Dermis blood vessel endothelial cell (primary cell): ENCODE measurements around the gene TTYH3. TPM values are rescaled to one million over a fixed set of nuclear protein-coding genes. Genes with fewer than 3 reads are reported as not detected.

Experiments
- DNase-seq: peaks from one replicate; pipeline ENCODE4 v3.0.0; 2010
- total RNA-seq: library from RNA; depleted of rRNA; stranded (reverse); fragments of >200 nt; gene quantifications from 2 replicates; pipeline ENCODE4 v1.2.3, GENCODE V29; 2014

TTYH3 gene
- total RNA-seq, 1 donor from 2014 or later = 72.8 TPM

- no peak for DNase-seq
These were observed 78.5 kb downstream of the TTYH3 start for GRCh38 chr7:2710286-2710655.

GRCh38 chr7:2710901-2711551, 79.2 kb downstream of the TTYH3 start:
- no peak for DNase-seq

GRCh38 chr7:2711895-2712675, 80.3 kb downstream of the TTYH3 start:
- DNase-seq = no peak

GRCh38 chr7:2713370-2713769, 81.6 kb downstream of the TTYH3 start:
- DNase-seq = peak; percentile 57

DNA sequence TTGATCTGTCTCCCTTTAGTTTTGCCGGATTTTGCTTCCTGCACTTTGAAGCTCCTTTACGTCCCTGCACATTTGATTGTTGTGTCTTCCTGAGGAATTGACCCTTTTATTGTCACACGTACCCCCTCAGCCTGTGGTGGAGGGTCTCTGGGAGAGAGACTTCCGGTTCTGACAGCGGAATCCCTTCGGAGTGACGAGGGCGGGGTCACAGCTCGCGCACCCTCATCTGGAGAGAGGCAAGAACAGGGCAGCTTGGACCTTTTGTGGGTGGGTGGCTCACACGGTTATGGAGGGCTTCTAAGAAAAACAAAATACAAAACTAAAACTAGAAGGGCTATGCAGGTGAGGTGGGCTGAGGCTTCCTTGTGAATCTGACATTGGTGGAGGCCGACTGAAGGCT, 82.2 kb downstream of the TTYH3 start:
- peak; percentile 16 for DNase-seq

Other genes with a start within 250 kb of the TTYH3 start
- 6.8 and 21.5 TPM in 2 replicates for gene CHST12, start 228.4 kb upstream of the TTYH3 start, total RNA-seq
- not detected in 2 replicates for gene GRIFIN, start 155.6 kb upstream of the TTYH3 start, total RNA-seq
- 26.4 and 36.4 TPM in 2 replicates for gene LFNG, start 112.2 kb upstream of the TTYH3 start, total RNA-seq
- gene BRAT1, start 76.5 kb upstream of the TTYH3 start, total RNA-seq = 31.7 and 38.0 TPM in 2 replicates
- gene IQCE, start 73.0 kb upstream of the TTYH3 start, total RNA-seq = 6.0 and 10.4 TPM in 2 replicates
- under 0.01 TPM in 2 replicates for gene AMZ1, start 56.2 kb downstream of the TTYH3 start, total RNA-seq
- 17.4 and 78.6 TPM in 2 replicates for gene GNA12, start 212.3 kb downstream of the TTYH3 start, total RNA-seq